ENCODE measurements around the gene SCN3B.

SCN3B gene

DNA sequence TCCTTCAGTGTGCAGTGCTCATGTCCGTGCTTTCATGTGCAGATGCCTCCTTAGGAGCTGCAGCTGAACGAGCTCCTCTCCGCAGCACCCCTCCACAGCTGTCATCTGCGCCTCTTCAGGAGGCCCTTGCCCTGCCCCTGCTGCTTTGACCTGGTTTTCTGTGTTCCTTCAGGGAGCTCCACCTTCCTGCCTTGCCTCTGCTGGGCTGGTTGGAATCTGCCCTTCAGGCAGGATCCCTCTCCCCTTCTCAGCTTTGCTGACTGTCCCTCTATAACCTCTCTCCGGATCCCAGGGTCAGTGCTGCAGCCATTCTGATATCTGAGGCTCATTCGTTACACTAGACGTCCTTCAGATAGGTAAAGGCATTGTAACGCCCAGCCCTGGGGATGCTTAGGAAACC, 67.9 kb downstream of the SCN3B start:
- Histone ChIP-seq H3K36me3 (ENCODE audit: insufficient read depth, low read length) (no peaks in the 10 kb centered on the region), H3K4me1 (ENCODE audit: insufficient read depth, low read length) (peaks cover 3% of the 10 kb centered on the region), H3K27me3 (ENCODE audit: insufficient read depth, low read length) (no peaks in the 10 kb centered on the region), H2AFZ (ENCODE audit: low read depth, low read length) (no peak overlapping the region), H3K4me3 (ENCODE audit: low read length) (no peak overlapping the region), H3K9me3 (ENCODE audit: low read length) (no peaks in the 10 kb centered on the region)

DNA sequence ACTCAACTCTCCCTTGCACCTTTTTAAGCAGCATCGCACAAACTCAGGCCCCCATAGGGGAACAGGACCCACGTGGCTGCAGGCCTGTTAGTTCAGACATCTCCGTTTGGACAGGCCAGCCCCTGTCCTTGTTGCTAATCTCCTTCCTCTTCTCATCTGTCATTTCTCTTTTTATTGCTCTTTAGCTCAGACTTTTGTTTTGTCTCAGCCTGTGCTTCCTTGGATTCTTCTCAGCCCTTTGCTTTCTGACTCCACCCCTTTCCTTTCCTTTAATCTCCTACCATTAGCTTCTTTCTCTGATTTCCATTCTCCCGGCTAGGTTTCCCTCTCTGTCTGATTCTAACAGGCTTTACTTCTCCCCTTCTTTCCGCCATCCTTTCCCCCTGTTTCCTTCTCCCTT, 68.7 kb downstream of the SCN3B start:
- Histone ChIP-seq H3K27me3 (ENCODE audit: insufficient read depth, low read length) (no peaks in the 10 kb centered on the region), H3K9me3 (ENCODE audit: low read length) (no peaks in the 10 kb centered on the region), H3K36me3 (ENCODE audit: insufficient read depth, low read length) (no peaks in the 10 kb centered on the region), H3K4me1 (ENCODE audit: insufficient read depth, low read length) (peaks cover 3% of the 10 kb centered on the region), H2AFZ (ENCODE audit: low read depth, low read length) (no peak overlapping the region), H3K4me3 (ENCODE audit: low read length) (no peak overlapping the region)

DNA sequence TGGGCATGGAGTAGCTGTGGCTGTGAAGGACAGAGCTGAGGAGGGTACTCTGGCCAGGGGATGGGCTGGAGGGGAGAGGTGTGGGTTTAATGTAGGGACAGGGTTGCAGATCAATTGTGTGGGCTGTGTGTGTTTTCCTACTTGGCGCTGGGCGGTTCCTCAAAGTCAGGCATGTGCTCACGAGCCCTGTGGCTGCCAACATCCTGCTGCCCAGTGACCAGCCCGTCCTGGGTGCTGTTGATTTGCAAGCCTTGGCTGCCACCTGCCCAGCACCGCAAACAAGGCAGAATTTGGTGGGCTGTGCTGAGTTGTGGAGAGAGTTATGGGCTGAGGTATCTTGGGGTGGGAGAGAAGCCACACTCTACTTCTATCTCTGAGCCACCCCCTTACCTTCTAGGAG, 69.2 kb downstream of the SCN3B start:
- peaks cover 3% of the 10 kb centered on the region for H3K4me1 ChIP-seq (ENCODE audit: insufficient read depth, low read length)
- H2AFZ ChIP-seq (ENCODE audit: low read depth, low read length) = no peak overlapping the region
- no peaks in the 10 kb centered on the region for H3K27me3 ChIP-seq (ENCODE audit: insufficient read depth, low read length)
- H3K4me3 ChIP-seq (ENCODE audit: low read length) = no peak overlapping the region
- no peaks in the 10 kb centered on the region for H3K9me3 ChIP-seq (ENCODE audit: low read length)
- H3K36me3 ChIP-seq (ENCODE audit: insufficient read depth, low read length) = no peaks in the 10 kb centered on the region

DNA sequence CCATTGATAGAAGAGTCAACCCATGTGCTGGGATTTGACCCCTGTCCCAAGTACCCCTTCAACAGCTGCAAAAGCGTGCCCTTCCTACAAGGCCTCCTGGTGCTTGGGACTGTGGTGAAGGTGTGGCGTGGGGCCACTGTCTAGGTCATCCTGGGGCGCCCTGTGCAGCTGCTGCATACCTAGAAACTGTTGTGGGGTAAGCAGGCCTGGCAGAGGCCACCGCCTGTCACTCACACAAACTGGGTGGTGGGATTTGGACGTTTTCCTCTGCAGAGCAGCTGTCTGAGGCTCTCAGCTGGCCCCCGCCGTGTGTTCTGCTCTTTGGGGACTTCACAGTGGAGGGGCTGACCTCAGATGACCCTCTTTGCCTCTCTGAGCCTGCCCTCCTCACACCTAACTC, 69.7 kb downstream of the SCN3B start:
- peaks cover 3% of the 10 kb centered on the region for H3K4me1 ChIP-seq (ENCODE audit: insufficient read depth, low read length)

DNA sequence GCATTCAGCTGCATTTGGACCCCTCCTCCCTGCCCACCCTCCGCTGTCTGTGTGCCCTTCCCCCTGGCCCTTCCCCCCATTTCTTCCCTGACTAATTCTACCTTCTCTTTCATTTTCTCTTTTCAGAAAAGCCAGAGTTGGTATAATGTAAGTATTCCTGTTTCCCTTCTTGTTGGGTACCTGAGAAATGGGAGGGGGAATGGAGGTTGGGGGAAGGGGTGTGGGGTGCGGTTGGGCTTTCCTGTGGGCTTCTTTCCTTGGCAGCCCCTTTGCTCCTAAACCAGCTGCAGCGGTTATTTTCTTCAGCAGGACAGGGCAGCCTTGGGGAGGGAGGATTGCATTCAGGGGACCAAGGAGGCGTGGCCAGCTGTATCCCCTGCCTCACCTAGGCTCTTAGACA, 70.2 kb downstream of the SCN3B start:
- Histone ChIP-seq H3K4me1 (ENCODE audit: insufficient read depth, low read length) (peaks cover 3% of the 10 kb centered on the region), H3K4me3 (ENCODE audit: low read length) (no peak overlapping the region), H3K9me3 (ENCODE audit: low read length) (no peaks in the 10 kb centered on the region), H3K36me3 (ENCODE audit: insufficient read depth, low read length) (no peaks in the 10 kb centered on the region), H2AFZ (ENCODE audit: low read depth, low read length) (no peak overlapping the region), H3K27me3 (ENCODE audit: insufficient read depth, low read length) (no peaks in the 10 kb centered on the region)

More for the DNA sequence above, 69.7 kb downstream of the SCN3B start:
- Histone ChIP-seq H2AFZ (ENCODE audit: low read depth, low read length) (no peak overlapping the region), H3K36me3 (ENCODE audit: insufficient read depth, low read length) (no peaks in the 10 kb centered on the region), H3K9me3 (ENCODE audit: low read length) (no peaks in the 10 kb centered on the region), H3K27me3 (ENCODE audit: insufficient read depth, low read length) (no peaks in the 10 kb centered on the region), H3K4me3 (ENCODE audit: low read length) (no peak overlapping the region)

DNA sequence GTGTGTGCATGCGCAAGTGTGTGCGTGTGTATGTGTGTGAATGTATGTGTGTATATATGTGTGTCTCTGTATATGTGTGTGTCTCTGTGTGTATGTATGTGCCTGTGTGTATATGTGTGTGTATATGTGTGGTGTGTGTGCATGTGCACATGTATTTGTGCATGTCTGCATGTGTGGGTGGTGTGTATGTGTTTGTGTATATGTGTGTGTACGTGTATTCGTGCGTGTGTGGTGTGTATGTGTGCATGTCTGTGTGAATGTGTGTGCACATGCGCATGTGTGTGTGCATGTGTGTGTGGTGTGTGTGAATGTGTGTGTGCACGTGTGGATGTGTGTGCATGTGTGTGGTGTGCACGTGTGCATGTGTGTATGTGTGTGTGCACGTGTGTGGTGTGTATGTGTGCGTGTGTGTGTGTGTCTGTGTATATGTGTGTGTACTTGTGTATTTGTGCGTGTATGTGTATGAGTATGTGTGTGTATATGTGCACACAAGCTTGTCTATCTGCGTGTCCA, 71.4 kb downstream of the SCN3B start:
- H3K4me3 ChIP-seq (ENCODE audit: low read length) = no peak overlapping the region

DNA sequence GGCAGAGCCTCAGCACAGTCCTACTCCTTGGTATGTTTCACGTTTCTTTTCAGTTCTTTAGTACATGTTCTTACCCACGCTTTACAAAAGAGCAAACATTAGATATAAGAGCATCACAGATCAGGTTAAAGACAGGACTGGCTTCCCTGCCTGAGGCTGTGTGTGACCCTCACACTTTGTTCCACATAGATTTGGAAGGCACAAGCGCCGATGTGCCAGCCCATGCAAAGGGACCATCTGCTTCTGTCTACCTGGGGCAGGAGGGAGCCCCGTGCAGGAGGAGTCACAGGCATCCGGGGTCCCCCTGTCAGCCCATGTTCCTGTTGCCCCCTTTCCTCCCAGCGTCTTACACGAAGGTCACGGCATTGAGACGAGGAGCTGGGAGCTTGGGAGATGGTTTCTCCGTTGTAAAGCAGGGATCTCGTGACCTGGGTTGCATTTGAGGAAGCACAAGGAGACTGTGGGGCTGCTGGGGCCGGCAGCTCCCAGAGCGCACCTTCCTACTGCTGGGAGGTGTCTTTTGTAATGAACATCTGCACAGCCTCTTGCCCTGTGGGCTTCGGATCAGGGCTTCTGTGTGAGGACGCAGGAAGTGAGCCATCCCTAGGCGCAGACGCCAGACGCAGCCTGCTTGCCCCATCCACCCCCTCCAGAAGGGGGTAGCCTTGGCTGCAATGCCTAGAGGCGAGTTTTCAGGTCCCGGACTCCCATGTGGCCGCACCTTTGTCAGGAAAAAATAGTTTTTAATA, 72.6 kb downstream of the SCN3B start:
- H3K4me1 ChIP-seq (ENCODE audit: insufficient read depth, low read length) = peaks cover 3% of the 10 kb centered on the region
- no peaks in the 10 kb centered on the region for H3K9me3 ChIP-seq (ENCODE audit: low read length)
- H3K36me3 ChIP-seq (ENCODE audit: insufficient read depth, low read length) = no peaks in the 10 kb centered on the region
- H3K27me3 ChIP-seq (ENCODE audit: insufficient read depth, low read length) = no peaks in the 10 kb centered on the region
- H3K4me3 ChIP-seq (ENCODE audit: low read length) = no peak overlapping the region
- H2AFZ ChIP-seq (ENCODE audit: low read depth, low read length) = no peak overlapping the region

More for the DNA sequence above, 71.4 kb downstream of the SCN3B start:
- H3K27me3 ChIP-seq (ENCODE audit: insufficient read depth, low read length) = no peaks in the 10 kb centered on the region
- no peak overlapping the region for H2AFZ ChIP-seq (ENCODE audit: low read depth, low read length)
- no peaks in the 10 kb centered on the region for H3K36me3 ChIP-seq (ENCODE audit: insufficient read depth, low read length)
- peaks cover 3% of the 10 kb centered on the region for H3K4me1 ChIP-seq (ENCODE audit: insufficient read depth, low read length)
- no peaks in the 10 kb centered on the region for H3K9me3 ChIP-seq (ENCODE audit: low read length)

DNA sequence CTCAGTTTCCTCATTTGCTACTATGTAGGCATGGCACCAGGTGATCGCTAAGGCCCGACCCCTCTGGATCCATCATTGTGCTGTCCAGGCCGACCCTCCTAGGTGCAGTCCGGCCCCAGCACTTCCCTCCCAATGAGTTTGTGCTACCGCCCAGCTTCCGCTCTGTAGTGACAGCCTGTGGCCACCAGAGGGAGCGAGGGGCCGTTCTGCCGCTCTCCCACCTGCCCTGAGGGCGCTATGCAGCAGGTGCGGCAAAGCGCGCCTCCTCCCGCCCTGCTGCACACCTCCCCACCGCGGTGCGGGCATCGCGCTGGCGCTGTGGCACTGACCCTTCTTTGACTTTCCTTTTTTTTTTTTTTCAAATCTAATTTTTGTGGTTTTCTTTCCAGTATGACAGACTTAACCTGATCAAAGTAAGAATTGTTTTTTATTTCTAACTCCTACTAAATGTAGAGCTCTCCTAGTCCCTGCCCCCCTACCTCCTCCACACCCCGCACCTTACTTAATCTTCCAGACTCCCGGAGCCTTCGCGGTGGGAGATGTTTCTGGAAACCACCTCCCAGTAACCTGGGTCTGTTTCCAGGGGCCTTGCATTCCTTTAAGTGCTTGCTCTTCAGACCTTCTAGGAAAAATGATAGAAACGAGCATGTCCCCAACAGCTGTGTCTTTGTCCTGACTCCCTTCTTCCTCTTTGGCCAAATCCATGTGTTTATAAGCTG, 73.7 kb downstream of the SCN3B start:
- no peak overlapping the region for H2AFZ ChIP-seq (ENCODE audit: low read depth, low read length)
- H3K27me3 ChIP-seq (ENCODE audit: insufficient read depth, low read length) = no peaks in the 10 kb centered on the region
- no peaks in the 10 kb centered on the region for H3K9me3 ChIP-seq (ENCODE audit: low read length)
- no peak overlapping the region for H3K4me3 ChIP-seq (ENCODE audit: low read length)
- no peaks in the 10 kb centered on the region for H3K4me1 ChIP-seq (ENCODE audit: insufficient read depth, low read length)
- H3K36me3 ChIP-seq (ENCODE audit: insufficient read depth, low read length) = no peaks in the 10 kb centered on the region

DNA sequence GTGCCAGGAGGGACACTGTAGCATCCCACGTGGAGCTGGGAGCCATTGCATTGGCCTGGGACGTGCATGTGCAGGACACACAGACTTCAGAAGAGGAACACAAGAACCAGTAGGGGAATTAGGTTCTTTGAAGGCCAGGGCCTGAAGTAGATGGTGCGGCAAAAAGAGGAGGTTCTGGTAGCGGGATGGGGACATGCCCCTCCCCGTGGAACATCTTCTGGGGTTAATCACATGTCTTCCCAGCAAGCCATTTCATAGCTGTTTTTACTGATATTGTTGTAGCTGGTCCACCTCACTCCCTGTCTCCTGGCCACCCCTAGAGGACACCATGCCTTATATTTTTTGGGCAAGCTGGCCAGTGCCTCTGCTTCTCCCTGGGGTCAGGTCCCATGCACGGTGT, 74.3 kb downstream of the SCN3B start:
- H3K4me3 ChIP-seq (ENCODE audit: low read length) = no peak overlapping the region
- H3K27me3 ChIP-seq (ENCODE audit: insufficient read depth, low read length) = no peaks in the 10 kb centered on the region
- no peaks in the 10 kb centered on the region for H3K4me1 ChIP-seq (ENCODE audit: insufficient read depth, low read length)
- H3K36me3 ChIP-seq (ENCODE audit: insufficient read depth, low read length) = no peaks in the 10 kb centered on the region
- no peaks in the 10 kb centered on the region for H3K9me3 ChIP-seq (ENCODE audit: low read length)
- H2AFZ ChIP-seq (ENCODE audit: low read depth, low read length) = no peak overlapping the region

DNA sequence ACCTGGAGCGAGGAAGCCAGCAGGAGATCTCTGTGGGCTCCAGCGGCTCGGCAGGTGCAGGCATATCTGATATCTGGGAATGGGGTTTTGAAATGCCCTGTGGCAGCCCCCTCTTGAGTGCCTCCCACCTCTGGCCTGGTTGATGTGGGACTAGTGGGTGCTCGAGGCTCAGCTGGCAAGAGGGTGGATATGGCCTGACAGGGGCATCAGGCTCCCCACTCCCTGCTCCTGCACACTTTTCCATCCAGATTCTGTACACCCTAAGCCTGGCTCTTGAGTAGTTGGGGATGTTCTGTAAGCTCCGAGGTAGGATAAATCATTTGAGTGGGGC, 75.0 kb downstream of the SCN3B start:
- Histone ChIP-seq H2AFZ (ENCODE audit: low read depth, low read length) (no peak overlapping the region), H3K36me3 (ENCODE audit: insufficient read depth, low read length) (no peaks in the 10 kb centered on the region), H3K27me3 (ENCODE audit: insufficient read depth, low read length) (no peaks in the 10 kb centered on the region), H3K4me1 (ENCODE audit: insufficient read depth, low read length) (no peaks in the 10 kb centered on the region), H3K9me3 (ENCODE audit: low read length) (no peaks in the 10 kb centered on the region), H3K4me3 (ENCODE audit: low read length) (no peak overlapping the region)

Measured in neuron (in vitro differentiated cells).